ENCODE results near the gene TESK1. TPM values are rescaled to one million over a fixed set of nuclear protein-coding genes. Genes with fewer than 3 reads are reported as not detected.

Gene TESK1
- total and polyA plus RNA-seq, 4 donors, result 13.7 to 46.9 (median 30.5) TPM

DNA sequence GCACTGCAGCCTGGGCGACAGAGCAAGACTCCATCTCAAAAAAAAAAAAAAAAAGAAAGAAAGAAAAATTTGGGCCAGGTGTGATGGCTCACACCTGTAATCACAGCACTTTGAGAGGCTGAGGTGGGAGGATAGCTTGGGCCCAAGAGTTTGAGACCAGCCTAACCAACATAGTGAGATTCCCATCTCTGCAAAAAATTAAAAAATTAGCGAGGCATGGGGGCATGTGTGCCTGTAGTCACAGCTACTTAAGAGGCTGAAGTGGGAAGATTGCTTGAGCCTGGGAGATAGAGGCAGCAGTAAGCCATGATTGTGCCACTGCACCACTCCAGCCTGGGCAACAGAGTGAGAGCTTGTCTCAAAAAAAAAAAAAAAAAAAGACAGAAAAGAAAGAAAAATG lies 48.5 kb downstream of the TESK1 start:
- WGBS, 2 donors, result 94 to 98% methylated on average over 2 of the region's 2 CpGs
- no peak for TF ChIP-seq CTCF (IDR thresholded peaks at IDR 0.05; ENCODE audit: control extremely low read depth, extremely low read depth)
- ATAC-seq (ENCODE audit: insufficient read depth, low FRiP score) (no peak), DNase-seq (no peak)
- H3K27ac ChIP-seq (ENCODE audit: low read depth in 1 of 2, low read length in 1 of 2), result no peak overlapping the region
- no peak overlapping the region for H3K4me3 ChIP-seq
- no peaks in the 10 kb centered on the region for H3K27me3 ChIP-seq (ENCODE audit: control insufficient read depth in 3 of 3, insufficient read depth in 3 of 3, low read length in 2 of 3)
- H3K9ac ChIP-seq (ENCODE audit: insufficient read depth in 1 of 2, low read length in 2 of 2), result no peak overlapping the region
- H3K4me1 ChIP-seq (ENCODE audit: control insufficient read depth in 5 of 5, insufficient read depth in 5 of 5, low read length in 5 of 5), result peaks cover 0 to 8% (median 0%) of the 10 kb centered on the region in 5 donors
- H3K9me3 ChIP-seq (ENCODE audit: control insufficient read depth in 4 of 4, insufficient read depth in 3 of 4, low read length in 3 of 4), result no peaks in the 10 kb centered on the region
- no peaks in the 10 kb centered on the region for H3K36me3 ChIP-seq (ENCODE audit: control insufficient read depth in 4 of 4, insufficient read depth in 4 of 4, low read length in 4 of 4)

DNA sequence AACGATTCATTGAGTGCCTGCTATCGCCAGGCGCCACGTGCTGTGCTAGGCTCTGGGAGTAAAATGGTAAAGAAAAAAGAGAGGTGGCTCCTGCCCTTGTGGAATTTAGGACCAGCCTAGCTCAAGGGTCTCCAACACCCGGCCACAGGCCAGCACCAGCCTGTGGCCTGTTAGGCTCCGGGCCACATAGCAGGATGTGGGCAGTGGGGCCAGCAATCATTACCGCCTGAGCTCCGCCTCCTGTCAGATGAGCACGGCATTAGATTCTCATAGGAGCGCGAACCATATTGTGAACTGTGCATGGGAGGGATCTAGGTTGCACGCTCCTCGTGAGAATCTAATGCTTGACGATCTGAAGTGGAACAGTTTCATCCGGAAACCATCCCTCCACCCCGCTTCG lies 51.3 kb downstream of the TESK1 start:
- Histone ChIP-seq H3K36me3 (ENCODE audit: control insufficient read depth in 4 of 4, insufficient read depth in 4 of 4, low read length in 4 of 4) (peaks cover 0 to 14% (median 11%) of the 10 kb centered on the region in 4 donors), H3K4me1 (ENCODE audit: control insufficient read depth in 5 of 5, insufficient read depth in 5 of 5, low read length in 5 of 5) (peaks cover 0 to 15% (median 3%) of the 10 kb centered on the region in 5 donors), H3K9me3 (ENCODE audit: control insufficient read depth in 4 of 4, insufficient read depth in 3 of 4, low read length in 3 of 4) (no peaks in the 10 kb centered on the region), H3K27me3 (ENCODE audit: control insufficient read depth in 3 of 3, insufficient read depth in 3 of 3, low read length in 2 of 3) (no peaks in the 10 kb centered on the region), H3K9ac (ENCODE audit: insufficient read depth in 1 of 2, low read length in 2 of 2) (no peak overlapping the region), H3K27ac (ENCODE audit: low read depth in 1 of 2, low read length in 1 of 2) (no peak overlapping the region), H3K4me3 (no peak overlapping the region)
- WGBS, 2 donors, result 70 to 72% methylated on average over 17 of the region's 17 CpGs
- no peak for DNase-seq
- no peak for ATAC-seq (ENCODE audit: insufficient read depth, low FRiP score)
- no peak for TF ChIP-seq CTCF (IDR thresholded peaks at IDR 0.05; ENCODE audit: control extremely low read depth, extremely low read depth)

DNA sequence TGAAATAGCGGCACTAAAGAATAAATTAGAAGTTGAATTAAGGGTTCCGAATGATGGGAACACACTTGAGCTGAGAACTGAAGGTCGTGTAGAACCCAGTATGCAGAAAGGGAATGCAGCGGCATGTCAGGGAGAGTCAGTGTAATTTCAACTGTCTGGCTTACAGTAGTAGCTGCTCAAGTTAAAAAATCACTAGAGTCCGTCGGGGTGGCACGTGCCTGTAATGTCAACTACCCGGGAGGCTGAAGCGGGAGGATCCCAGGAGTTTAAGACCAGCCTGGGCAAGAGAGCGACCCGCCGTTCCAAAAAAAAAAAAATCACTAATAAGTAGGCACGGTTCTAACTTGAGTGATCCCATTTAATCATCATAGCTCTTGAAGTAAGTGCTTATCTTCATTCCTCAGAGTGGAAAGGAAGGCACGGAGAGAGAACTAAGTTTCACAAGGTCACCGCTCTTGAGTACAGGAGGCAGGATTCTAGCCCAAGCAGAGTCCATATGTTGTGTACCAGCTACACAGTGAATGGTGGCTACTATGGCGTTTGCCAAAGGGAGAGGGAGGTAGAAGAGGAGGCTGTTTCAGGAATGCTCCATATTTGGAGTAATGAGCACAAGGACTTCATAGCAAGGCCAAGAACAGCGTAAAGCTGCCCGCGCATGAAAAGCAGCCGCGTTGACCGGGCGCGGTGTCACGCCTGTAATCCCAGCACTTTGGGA lies 51.9 kb downstream of the TESK1 start:
- peak overlapping the region; percentile 93 to 99 for H3K27ac ChIP-seq (ENCODE audit: low read depth in 1 of 2, low read length in 1 of 2)
- H3K27me3 ChIP-seq (ENCODE audit: control insufficient read depth in 3 of 3, insufficient read depth in 3 of 3, low read length in 2 of 3), result no peaks in the 10 kb centered on the region
- 24 to 26% methylated on average over 25 of the region's 25 CpGs for WGBS, 2 donors
- ATAC-seq (ENCODE audit: insufficient read depth, low FRiP score) (peak; percentile 2), DNase-seq (peak in 1 of 3 donors; percentile 67)
- peaks cover 0 to 17% (median 12%) of the 10 kb centered on the region in 4 donors for H3K36me3 ChIP-seq (ENCODE audit: control insufficient read depth in 4 of 4, insufficient read depth in 4 of 4, low read length in 4 of 4)
- peak overlapping the region; percentile 18 for H3K4me3 ChIP-seq
- H3K9me3 ChIP-seq (ENCODE audit: control insufficient read depth in 4 of 4, insufficient read depth in 3 of 4, low read length in 3 of 4), result no peaks in the 10 kb centered on the region
- H3K4me1 ChIP-seq (ENCODE audit: control insufficient read depth in 5 of 5, insufficient read depth in 5 of 5, low read length in 5 of 5), result peaks cover 0 to 15% (median 3%) of the 10 kb centered on the region in 5 donors
- TF ChIP-seq CTCF (IDR thresholded peaks at IDR 0.05; ENCODE audit: control extremely low read depth, extremely low read depth), result no peak
- H3K9ac ChIP-seq (ENCODE audit: insufficient read depth in 1 of 2, low read length in 2 of 2), result peak overlapping the region; percentile 50 to 78

Data from lung (tissue), 12 donors.